ENCODE results near the gene LBH.

Gene LBH

DNA sequence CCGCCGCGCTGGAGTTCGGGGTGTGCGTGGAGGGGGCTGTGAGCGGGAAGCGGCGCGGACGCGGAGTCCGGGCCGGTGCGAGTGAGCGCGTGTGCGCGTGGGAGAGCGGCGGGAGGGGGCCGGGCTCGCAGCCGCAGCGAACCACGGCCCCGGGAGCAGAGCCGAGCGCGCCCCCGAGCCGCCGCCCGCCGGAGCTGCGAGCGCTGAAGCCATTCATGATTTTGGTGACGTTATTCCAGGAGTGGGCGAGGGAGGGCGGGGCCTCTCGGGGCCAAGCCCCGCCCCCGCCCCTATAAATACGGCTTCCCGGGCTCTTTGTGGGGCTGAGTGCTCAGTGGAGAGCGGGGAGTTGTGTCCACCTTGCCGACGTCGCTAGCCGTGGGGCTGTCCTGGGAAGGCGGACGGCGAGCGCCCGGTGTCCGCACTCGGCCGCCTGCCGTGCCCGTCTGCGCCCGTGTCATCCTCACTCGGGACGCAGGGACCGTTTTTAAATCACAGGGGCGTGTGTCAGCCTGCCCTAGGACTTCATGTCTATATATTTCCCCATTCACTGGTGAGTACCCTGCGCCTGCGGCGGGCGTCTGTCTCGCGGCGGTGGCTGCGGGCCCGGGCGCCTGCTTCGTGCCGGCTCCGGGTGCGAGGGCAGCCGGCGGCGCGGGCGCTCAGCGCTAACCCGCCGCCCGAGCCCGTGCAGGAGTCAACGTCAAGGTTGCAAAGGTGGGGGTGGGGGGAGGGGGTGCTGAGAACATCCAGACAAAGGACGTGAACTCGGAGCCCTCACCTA, at the start of gene LBH:
Gene LBH (plus strand): TSS at position 323 of the 784 bp plus-strand sequence. CDS start 205 bp downstream, at position 528.
- DNase-seq (ENCODE audit: low read depth) = peak; percentile 87

DNA sequence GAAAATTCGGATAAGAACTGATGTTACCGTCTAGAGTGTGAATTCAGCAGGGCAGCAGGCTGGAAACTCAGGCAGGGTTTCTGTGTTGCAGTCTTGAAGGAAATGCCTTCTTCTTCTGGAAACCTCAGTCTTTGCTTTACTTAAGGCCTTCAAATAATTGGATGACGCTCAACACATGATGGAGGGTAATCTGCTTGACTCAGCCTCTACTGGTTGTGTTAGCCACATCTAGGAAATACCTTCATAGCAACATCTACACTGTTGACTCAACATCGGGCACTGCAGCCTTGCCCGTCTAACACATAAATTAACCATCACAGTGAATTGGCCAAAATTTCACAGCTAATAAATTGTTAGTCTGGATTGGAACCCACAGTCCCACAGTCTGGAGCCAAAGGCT, 47.3 kb upstream of the LBH start:
- no peak for DNase-seq (ENCODE audit: low read depth)

DNA sequence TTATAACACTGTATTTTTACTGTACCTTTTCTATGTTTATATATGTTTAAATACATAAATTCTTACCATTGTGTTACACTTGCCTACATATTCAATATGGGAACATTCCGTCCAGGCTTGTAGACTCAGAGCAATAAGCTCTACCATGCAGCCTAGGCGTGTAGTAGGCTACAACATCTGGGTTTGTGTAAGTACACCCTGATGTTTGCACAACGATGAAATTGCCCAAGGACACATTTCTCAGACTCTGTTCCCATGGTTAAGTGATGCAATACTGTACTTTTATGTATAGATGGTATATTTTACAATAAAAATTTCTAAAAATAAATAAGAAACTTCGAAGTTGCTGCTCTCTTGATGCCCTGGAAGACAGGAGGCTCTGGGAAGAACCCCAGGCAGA, 46.2 kb upstream of the LBH start:
- DNase-seq (ENCODE audit: low read depth) = no peak

DNA sequence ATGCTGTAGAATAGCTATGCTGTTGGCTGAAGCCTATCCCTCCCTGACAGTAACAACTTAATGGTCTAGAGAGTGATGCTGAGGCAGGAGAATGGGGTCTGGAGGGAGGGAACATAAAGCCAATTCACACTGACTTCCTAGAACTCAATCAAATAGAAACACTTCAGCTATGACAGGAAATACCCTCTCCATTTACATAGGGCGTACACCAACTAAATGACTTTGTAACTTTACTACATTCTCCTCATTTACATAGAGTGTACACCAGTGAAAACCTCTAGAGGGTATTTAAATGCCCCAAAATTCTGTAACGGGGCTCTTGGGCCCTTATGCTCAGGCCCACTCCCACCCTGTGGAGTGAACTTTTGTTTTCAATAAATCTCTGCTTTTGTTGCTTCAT, 43.0 kb upstream of the LBH start:
- no peak for DNase-seq (ENCODE audit: low read depth)

DNA sequence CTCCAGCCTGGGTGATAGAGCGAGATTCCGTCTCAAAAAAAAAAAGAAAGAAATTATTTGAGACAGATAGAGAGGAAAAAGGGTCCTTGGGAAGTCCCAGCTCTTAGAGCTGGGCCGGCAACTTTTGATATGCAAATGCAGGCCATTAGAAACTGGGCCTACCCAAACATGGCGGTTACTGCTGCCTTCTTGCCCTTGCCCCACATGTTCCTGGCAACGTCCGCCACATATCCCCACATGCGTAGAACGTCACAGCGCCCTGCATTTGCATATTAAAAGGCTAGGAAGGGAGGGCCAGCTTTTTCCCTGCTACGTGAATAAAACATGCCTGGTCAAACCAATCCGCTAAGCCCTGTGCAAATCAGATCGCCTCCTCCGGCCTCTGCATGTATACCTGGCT, 40.7 kb upstream of the LBH start:
- DNase-seq (ENCODE audit: low read depth) = no peak

DNA sequence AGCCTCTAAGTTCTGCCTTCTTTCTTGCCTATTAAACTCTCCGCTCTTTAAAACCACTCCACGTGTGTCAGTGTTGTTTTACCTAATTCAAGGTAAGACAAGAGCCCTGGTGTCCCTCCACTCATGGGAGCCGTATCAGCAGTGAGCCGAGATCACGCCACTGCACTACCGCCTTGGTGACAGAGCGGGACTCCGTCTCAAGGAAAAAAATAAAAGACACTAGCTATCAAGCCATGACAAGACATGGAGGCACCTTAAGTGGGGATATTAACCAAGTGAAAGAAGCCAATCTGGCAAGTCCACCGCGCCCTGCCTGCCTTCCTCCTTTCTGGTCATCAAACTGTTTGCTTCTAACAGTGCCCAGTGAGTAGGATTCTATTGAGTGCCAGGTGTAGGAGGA, 40.2 kb upstream of the LBH start:
- no peak for DNase-seq (ENCODE audit: low read depth)

GRCh38 chr2:30191819-30192271, 39.5 kb upstream of the LBH start:
- DNase-seq (ENCODE audit: low read depth) = no peak

DNA sequence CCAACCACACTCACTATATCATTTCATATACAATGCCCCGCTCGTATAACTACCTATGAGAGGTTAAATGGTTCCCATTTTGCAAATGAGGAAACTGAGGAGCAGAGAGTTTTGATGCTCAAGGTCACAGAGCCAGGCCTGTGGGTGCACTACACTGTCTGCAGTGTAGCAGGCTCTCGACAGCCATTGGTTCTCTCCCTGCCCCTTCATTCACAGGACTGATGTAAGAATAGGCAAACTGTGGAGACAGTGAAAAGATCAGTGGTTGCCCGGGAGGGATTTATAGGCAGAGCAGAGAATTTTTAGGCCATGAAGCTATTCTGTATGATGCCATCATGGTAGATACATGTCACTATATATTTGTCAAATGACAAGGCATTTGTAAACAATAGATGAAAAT, 39.0 kb upstream of the LBH start:
- DNase-seq (ENCODE audit: low read depth) = no peak

DNA sequence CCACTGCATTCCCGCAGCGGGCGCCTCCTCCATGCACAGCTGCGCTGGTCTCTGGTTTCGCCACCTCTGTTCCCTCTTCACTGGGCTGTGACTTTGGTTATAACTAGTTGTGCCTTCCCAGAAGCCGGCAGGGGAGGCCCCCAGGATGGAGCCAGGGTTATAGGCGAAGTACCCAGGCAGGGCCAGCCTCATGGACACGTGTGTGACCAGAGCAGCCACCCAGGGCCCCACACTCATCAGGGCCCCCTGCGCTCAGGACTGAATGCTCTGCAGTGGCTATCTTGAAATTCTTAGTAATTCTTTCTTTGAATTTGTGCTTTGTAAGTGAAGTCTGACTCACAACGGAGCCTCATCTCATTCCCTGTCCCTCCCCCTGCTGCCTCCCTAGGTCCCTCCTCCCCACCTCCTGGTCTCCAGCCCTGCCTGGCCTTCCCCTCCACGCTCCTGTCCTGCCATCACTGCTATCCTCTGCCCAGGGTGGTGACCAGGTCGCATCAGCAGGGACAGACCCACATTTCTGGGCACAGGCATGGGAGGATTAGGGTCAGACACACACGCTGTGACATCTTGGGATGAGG, 38.1 kb upstream of the LBH start:
- no peak for DNase-seq (ENCODE audit: low read depth)

- no peak for DNase-seq (ENCODE audit: low read depth)
Observed at GRCh38 chr2:30194421-30194820, 36.9 kb upstream of the LBH start.

DNA sequence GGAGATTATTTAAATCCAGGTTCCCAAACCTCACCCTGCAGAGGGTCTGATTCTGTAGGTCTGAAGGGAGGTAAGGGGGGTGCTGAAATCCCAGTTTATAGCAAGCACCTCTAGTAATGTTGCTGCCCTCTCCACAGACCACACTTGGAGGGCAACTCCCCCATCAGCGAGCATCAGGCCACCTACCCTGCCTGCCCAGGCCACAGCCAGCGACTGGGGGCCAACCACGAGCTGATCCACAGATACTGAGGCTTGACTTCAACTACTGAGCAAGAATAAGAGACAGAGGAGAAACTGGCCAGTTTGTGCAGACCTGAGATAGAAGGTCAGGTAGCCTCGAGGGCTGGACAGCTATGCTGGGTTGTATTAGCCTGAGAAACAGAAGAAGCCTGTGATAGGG, 36.3 kb upstream of the LBH start:
- DNase-seq (ENCODE audit: low read depth) = no peak

- DNase-seq (ENCODE audit: low read depth) = no peak
Observed at GRCh38 chr2:30197570-30198192, 33.7 kb upstream of the LBH start.

GRCh38 chr2:30201990-30202389, 29.3 kb upstream of the LBH start:
- no peak for DNase-seq (ENCODE audit: low read depth)

DNA sequence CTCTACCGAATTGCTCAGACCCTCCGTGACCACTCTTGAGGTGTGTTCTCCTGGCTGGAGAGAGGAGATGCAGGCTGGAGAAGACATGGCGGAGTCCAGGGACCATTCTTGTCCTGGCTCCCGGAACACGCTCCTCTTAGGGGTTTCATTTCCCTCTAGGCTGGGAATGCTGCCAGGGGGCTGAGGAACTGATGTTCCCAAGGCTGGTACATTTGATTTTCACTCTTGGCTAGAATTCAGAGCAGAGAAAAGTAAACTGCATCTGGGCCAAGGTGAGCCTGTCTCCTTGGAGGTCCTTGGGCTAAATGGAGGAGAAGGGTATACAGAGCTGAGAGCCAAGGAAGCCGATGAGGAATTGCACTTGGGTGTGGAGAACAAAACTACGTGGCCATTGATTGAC, 28.2 kb upstream of the LBH start:
- no peak for DNase-seq (ENCODE audit: low read depth)

DNA sequence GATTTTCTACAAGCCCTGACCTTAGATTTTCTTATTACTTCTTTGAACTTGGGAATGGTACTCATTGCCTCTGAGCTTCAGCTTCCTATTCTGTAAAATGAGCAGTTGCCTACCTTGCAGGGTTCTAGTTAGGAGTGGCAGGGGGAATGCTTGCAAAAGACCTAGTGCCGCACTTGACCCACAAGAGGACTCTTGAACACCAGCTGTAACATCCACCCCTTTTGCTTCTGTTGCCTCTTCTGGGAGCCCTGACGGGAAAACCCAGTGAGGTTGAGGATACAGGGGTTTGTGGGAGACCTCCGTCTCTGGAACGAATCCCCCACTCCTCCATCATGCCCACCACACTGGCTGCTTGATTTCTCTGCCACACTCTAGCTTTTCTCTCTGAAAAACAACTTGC, 27.1 kb upstream of the LBH start:
- no peak for DNase-seq (ENCODE audit: low read depth)

- DNase-seq (ENCODE audit: low read depth) = no peak
Observed at GRCh38 chr2:30205456-30205855, 25.9 kb upstream of the LBH start.

- no peak for DNase-seq (ENCODE audit: low read depth)
Observed at GRCh38 chr2:30206461-30207430, 24.6 kb upstream of the LBH start.

GRCh38 chr2:30208453-30208852, 22.9 kb upstream of the LBH start:
- no peak for DNase-seq (ENCODE audit: low read depth)

- no peak for DNase-seq (ENCODE audit: low read depth)
Observed at GRCh38 chr2:30209227-30209626, 22.1 kb upstream of the LBH start.

- DNase-seq (ENCODE audit: low read depth) = no peak
Observed at GRCh38 chr2:30213326-30213725, 18.0 kb upstream of the LBH start.

- DNase-seq (ENCODE audit: low read depth) = no peak
Observed at GRCh38 chr2:30213907-30214463, 17.3 kb upstream of the LBH start.

- DNase-seq (ENCODE audit: low read depth) = no peak
Observed at GRCh38 chr2:30216157-30216556, 15.2 kb upstream of the LBH start.

Data from activated T-helper 9 cell treated with anti-CD3 and anti-CD28 coated beads, Interleukin-2, amount 50 U/mL, for 16 hours (primary cell).